NAMALWA (cell line): Measurements from ENCODE around the gene LRRTM3.

Experiments used
- DNase-seq: peaks from one replicate; pipeline ENCODE4 v3.0.0-alpha.2; 2015; ENCODE audit warnings: low spot score

Gene LRRTM3

GRCh38 chr10:67119651-67120050 lies 193.8 kb downstream of the LRRTM3 start:
- DNase-seq: no peak

GRCh38 chr10:67127441-67127840 lies 201.6 kb downstream of the LRRTM3 start:
- no peak for DNase-seq

- no peak for DNase-seq
These were observed 214.8 kb downstream of the LRRTM3 start for GRCh38 chr10:67140641-67141040.

GRCh38 chr10:67141300-67141699 lies 215.5 kb downstream of the LRRTM3 start:
- no peak for DNase-seq

- no peak for DNase-seq
These were observed 218.7 kb downstream of the LRRTM3 start for GRCh38 chr10:67144530-67144929.
